SK-N-SH treated with all-trans-retinoic acid at 6 μM for 48 hours (cell line): ENCODE measurements around the gene HOXA6.

Experiments
- TCF4 ChIP-seq: fragments of 250-450 bp; sonication (Bioruptor Pico); IDR thresholded peaks from 2 replicates; pipeline ENCODE4 v1.8.0; 2021; ENCODE audit warnings: mild to moderate bottlenecking, moderate library complexity, borderline replicate concordance
- ZFP3 ChIP-seq: fragments of 250-450 bp; sonication (Bioruptor Pico); IDR thresholded peaks from 2 replicates; pipeline ENCODE4 v1.5.0; 2020; ENCODE audit warnings: mild to moderate bottlenecking, moderate library complexity
- ZFP30 ChIP-seq: fragments of 450-650 bp; formaldehyde crosslinking; IDR thresholded peaks from 2 replicates; pipeline ENCODE4 v1.5.0; 2022; ENCODE audit warnings: mild to moderate bottlenecking, moderate library complexity

DNA sequence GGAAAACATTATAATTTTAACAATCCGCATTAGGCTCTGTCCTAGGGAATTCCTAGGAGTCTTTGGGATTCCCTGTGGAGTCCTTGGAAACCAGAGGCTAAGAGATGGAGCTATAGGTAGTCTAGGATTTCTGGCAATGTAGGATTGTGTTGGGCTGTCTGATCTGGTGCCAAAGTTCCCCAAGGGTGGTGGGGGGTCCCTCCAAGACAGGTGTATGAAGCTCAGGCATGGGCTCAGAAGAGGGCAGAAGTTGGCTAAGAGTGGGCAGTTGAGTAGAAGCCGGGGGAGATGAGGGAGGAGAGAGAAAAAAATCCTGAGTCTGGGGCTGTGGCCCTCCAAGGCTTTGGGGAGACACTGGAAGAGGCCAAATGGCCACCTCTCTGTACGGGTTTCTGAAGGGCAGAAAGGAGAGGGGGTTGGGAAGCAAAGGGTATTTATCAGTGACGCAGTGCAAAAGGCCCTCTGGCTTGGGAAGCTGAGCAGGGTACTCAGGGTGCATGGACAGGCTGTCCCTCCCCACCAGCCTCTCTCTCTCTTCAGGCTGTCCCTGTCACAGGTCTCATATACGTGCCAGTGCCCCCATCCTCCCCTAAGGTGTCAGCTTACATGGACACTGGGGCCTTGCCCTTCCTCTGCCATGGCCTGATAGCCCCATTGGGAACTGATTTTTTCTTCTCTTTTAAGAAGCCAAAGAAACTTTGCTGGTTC lies 929 bp downstream of the HOXA6 start:
- TF ChIP-seq ZFP3 (CRISPR knock-in tag) (no peak), ZFP30 (CRISPR knock-in tag) (no peak), TCF4 (CRISPR knock-in tag) (no peak)
